ENCODE data around the gene HIGD1B.

Gene HIGD1B

DNA sequence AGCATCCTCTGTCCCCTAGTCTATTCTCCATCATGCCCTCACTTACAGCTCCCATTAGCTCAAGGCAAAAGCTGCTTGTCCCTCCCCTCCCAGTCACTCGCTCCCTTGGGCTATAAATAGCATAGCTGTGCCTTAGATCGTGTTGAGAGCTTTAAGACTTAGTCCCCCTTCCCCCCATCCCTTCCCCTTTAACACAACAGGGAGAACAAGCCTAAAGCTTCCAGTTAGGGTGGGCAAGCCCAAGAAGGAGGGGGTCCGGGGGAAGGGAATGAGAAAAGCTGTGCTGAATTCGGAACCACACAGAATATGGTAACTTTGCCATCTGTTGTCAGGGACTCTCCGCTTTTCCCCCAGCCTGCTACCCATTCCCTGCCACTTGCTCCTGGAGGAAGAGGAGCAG is 4.9 kb upstream of the HIGD1B start:
- TF ChIP-seq POLR2AphosphoS5 (IDR thresholded peaks at IDR 0.05; ENCODE audit: low read depth, low read length) (no peak), SIN3A (IDR thresholded peaks at IDR 0.05; ENCODE audit: borderline replicate concordance, insufficient read depth, low read length) (no peak), REST (IDR thresholded peaks at IDR 0.05; ENCODE audit: insufficient read depth in 1 of 2, low read depth in 2 of 2, low read length in 2 of 2) (no peak), TAF1 (IDR thresholded peaks at IDR 0.05; ENCODE audit: borderline replicate concordance, insufficient read depth, low read length) (no peak), FOXP2 (optimal IDR thresholded peaks at IDR 0.05; ENCODE audit: borderline replicate concordance, extremely low read depth, extremely low read length, insufficient read depth) (no peak)

DNA sequence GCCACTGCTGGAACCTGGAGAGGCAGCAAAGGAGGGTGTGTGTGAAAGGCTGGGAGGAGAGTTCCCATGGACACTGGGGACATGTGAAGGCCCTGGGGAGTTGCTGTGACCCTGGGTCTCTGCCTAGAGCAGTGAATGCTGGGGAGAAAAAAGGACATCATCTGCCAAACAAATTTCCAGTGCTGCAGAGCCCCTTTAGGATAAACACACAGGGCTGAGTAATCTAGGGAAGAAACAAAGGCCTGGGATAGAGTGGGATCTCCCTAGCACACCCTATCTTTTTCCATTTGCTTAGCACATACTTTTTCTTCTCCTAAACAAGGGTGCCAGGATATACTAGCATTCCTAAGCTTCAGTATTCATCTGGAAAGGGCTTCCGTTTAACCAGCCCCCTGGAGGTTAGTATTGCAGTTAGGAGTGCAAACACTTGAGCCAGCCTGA is 3.3 kb upstream of the HIGD1B start:
- TF ChIP-seq REST (IDR thresholded peaks at IDR 0.05; ENCODE audit: insufficient read depth in 1 of 2, low read depth in 2 of 2, low read length in 2 of 2) (no peak), SIN3A (IDR thresholded peaks at IDR 0.05; ENCODE audit: borderline replicate concordance, insufficient read depth, low read length) (no peak), POLR2AphosphoS5 (IDR thresholded peaks at IDR 0.05; ENCODE audit: low read depth, low read length) (no peak), FOXP2 (optimal IDR thresholded peaks at IDR 0.05; ENCODE audit: borderline replicate concordance, extremely low read depth, extremely low read length, insufficient read depth) (no peak), TAF1 (IDR thresholded peaks at IDR 0.05; ENCODE audit: borderline replicate concordance, insufficient read depth, low read length) (no peak)

DNA sequence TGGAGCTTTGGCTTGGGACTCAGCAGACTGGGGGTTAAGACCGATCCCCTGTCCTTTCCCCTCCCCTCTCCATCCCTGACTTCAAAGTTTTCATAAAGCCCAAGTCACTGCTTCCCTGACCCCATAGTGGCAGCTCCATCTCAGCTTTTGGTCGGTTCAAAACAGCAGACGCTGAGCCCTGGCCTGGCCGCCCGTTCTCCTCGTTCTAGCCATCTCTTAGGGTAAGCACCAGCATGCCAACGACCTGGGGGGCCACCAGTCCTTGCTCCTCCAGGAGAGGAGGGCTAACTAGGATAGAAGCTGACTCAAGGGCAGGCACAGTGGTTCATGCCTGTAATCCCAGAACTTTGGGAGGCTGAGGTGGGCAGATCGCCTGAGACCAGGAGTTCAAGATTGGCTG is 1.5 kb upstream of the HIGD1B start:
- no peak for TF ChIP-seq FOXP2 (optimal IDR thresholded peaks at IDR 0.05; ENCODE audit: borderline replicate concordance, extremely low read depth, extremely low read length, insufficient read depth)
- no peak for TF ChIP-seq TAF1 (IDR thresholded peaks at IDR 0.05; ENCODE audit: borderline replicate concordance, insufficient read depth, low read length)
- no peak for TF ChIP-seq POLR2AphosphoS5 (IDR thresholded peaks at IDR 0.05; ENCODE audit: low read depth, low read length)
- no peak for TF ChIP-seq REST (IDR thresholded peaks at IDR 0.05; ENCODE audit: insufficient read depth in 1 of 2, low read depth in 2 of 2, low read length in 2 of 2)
- no peak for TF ChIP-seq SIN3A (IDR thresholded peaks at IDR 0.05; ENCODE audit: borderline replicate concordance, insufficient read depth, low read length)

GRCh38 chr17:44848257-44848795 is 643 bp downstream of the HIGD1B start:
- no peak for TF ChIP-seq REST (IDR thresholded peaks at IDR 0.05; ENCODE audit: insufficient read depth in 1 of 2, low read depth in 2 of 2, low read length in 2 of 2)
- TF ChIP-seq TAF1 (IDR thresholded peaks at IDR 0.05; ENCODE audit: borderline replicate concordance, insufficient read depth, low read length): no peak
- peak; percentile 32; the same call in 1 of the 2 replicates for TF ChIP-seq POLR2AphosphoS5 (IDR thresholded peaks at IDR 0.05; ENCODE audit: low read depth, low read length)
- no peak for TF ChIP-seq SIN3A (IDR thresholded peaks at IDR 0.05; ENCODE audit: borderline replicate concordance, insufficient read depth, low read length)
- TF ChIP-seq FOXP2 (optimal IDR thresholded peaks at IDR 0.05; ENCODE audit: borderline replicate concordance, extremely low read depth, extremely low read length, insufficient read depth): no peak
